DLD1 (cell line): Measurements from ENCODE around the gene SNRNP200.

Source experiments
- in situ Hi-C: cut with HindIII; loops from 2 replicates; pipeline ENCODE4 v1.10.0; 2017; ENCODE audit warnings: low sequenced_read_pairs

Gene SNRNP200

GRCh38 chr2:96305091-96305978 is at the start of gene SNRNP200:
SNRNP200 (minus strand) TSS chr2:96305546; CDS start chr2:96305437, 109 bp downstream.
- in situ Hi-C loops = no loop called here

- in situ Hi-C loops = no loop called here
These were observed 49.1 kb upstream of the SNRNP200 start for GRCh38 chr2:96354492-96354891.

DNA sequence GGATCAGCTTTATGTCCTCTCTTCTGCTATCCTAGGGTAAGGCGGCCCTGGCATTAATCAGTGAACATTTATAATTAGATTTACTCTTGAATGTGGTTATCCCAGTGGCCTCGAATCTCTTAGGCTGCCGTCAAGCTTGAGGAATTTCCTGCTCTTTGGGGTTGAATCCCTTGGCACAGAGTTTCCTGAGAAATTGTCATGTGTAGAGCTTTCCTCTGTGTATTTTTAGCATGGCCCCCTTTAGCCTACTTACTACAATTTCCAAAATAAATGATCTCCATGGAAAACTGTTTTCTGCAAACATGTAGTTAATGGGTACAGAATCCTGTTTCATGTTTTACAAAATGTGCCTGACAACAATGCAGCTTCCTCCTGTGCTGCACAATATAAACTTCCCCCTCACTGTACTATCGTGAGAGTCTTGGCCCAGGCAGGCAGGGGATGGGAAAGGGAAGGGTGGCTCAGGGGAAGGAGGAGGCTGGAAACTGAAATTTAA is 48.3 kb upstream of the SNRNP200 start:
- in situ Hi-C loops = no loop called here

GRCh38 chr2:96353032-96353561 is 47.8 kb upstream of the SNRNP200 start:
- in situ Hi-C loops = no loop called here

DNA sequence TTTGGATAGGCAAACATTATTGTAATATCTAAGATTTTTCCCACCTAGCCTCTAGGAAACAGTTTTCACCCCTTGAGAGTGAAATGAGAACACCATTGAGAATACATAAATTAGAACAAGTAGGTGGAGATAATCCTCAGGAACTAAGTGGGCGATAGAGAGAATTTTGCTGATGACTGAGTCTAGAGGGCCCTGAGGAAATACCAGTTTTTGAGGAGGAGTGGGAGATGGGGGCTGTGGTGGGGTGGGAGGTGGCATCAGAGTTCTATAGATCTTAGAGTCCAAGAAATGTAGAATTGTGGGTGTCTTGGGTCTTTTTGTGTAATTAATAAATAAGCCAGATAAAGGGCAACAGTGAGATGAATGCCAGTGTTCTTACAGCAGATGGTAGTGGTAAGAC is 42.0 kb upstream of the SNRNP200 start:
- in situ Hi-C loops = no loop called here

DNA sequence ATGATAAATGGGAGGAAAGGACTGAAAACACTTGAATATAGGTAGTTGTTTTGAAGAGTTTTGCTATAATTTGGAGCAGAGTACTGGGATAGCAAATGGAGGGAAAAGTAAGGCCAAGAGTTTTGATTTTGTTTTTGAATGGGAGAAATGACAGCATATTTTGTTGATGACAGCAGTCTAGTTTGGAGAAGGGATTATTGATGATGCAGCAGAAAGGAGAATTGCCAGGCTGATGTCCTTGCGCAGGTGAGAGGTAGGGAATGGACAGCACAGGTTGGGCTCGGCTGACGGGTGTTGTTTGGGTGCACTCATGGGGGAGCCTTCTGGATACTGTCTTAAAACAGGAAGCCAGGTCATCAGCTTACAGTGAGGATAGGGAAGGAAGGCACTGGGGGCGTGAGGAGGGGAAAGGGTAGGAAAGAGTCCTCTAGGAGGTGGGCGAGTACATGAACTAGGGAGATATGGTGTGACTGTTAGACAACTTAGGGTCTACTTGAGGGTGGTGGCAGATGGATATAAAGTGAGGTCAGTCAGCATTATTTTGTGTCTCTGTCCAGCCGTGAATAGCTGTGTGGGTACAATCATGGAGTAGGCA is 40.6 kb upstream of the SNRNP200 start:
- in situ Hi-C loops = no loop called here

GRCh38 chr2:96345438-96345837 is 40.1 kb upstream of the SNRNP200 start:
- in situ Hi-C loops = no loop called here

- in situ Hi-C loops = no loop called here
These were observed 38.7 kb upstream of the SNRNP200 start for GRCh38 chr2:96344011-96344410.

DNA sequence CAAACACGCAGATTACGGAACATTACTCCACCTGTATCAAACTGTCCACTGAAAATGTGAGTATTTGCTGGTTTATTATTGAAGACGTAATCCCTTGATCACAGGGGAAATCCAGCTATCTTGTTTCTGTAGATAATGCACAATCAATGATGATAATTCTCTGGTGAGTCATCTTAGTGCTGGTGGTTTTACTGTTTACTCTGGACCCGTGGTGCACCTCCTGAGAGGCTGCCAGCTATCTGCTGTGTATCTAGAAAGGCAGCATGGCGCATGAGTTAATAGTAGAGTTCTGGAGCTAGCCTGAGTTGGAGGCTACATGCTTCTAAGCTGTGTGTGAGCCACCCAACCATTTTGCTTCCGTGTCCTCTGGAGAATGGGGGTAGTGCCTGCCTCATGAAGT is 36.7 kb upstream of the SNRNP200 start:
- in situ Hi-C loops = no loop called here

GRCh38 chr2:96341641-96342040 is 36.3 kb upstream of the SNRNP200 start:
- in situ Hi-C loops = no loop called here

DNA sequence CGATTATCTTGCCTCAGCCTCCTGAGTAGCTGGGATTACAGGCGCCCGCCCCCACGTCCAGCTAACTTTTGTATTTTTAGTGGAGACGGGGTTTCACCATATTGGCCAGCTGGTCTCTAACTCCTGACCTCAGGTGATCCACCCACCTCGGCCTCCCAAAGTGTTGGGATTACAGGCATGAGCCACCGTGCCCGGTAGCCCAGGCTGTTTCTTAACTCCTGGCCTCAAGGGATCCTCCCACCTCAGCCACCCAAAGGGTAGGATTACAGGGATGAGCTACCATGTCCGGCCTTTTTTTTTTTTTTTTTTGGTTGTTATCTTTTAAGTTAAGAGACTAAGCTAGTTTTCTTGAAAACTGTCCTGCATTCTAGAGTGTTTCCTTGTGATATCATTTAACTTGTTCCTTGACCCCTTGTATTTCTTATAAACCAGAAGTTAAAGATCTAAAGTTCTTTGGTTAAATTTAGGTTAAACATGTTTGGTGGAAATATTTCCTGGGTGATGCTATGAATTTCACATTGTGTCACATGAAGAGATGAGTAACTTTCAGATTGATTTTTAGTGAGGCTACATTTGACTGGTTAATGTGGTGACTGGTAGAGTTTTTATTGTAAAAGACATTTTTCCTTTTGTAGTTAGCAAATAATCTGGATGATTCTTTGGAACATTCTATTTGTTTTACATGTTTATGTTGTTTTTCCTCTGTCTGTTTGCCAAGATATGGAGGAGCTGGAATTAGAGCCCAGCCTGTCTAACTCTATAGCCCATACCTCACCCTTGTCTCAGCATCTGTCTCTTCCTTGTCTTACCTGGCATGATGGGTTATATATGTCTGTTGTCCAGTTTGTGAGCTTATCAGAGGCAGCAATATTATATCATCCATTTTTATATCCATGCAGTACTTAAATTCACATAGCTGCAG is 35.4 kb upstream of the SNRNP200 start:
- in situ Hi-C loops = no loop called here

DNA sequence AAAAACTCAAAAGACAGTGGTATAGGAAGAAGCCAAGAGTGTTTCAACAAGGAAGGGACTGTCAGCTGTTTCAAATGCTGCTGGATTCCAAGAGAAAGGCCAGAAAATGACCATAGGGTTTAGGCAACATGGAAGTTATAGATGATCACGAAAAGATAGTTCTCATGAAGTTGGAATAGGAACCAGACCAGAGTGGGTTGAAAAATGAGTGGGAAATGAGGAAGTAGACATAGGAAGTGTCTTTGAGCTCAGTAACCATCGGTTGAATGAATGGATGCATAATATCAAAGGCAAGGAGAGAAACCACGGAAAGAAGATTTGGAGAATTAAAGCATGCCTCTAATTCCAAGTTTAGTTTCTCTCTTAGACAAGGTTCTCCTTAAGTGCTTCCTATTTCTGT is 31.5 kb upstream of the SNRNP200 start:
- in situ Hi-C loops = no loop called here

DNA sequence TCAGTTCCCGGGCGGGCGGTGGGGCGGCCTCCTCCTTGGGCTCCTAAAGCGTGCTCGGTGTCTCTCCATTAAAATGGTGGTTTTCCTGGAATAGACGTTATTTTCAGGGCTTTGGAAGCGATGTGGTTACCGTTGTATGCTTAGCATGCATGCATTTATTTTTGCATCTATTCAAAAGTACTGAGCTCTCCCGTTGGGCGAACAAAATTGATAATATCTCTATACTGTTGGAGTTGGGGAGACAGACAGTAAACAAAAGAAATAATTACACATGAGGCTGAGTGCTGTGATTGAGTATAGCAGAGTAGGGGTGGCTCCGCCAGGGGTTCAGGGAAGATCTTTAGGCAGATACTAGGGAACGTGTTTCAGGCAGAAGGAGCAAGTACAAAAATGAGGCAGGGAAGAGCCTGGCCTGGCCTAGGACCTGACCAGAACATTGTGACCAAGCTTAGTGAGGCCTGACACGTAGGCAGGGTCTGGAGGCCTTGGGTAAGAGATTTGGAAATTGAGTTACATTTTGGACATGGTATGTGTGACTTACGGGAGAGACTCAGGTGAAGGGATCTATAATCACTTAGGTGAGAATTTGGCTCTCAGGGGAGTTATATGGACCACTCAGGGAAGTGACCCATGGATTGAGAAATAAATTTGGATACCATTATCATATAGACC is 30.9 kb upstream of the SNRNP200 start:
- in situ Hi-C loops = no loop called here

DNA sequence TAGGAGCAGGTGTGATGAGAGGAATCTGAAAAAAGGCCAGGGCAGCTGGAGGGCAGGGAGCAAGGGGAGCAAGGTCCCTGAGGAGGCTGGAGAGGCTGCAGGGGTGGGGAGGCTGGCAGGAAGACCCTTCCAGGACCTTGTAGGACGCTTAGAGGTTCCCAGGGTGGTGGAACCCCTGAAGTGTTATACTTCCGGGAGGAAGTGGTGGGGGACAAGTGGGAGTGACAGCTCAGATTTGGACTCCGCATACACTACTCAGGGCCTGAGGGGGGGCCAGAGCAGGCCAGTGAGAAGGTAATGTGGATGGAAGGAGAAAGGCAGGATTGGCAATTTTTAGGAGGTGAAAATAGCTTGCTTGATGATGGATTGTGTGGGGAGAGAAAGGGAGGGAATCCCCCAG is 28.4 kb upstream of the SNRNP200 start:
- in situ Hi-C loops = no loop called here

DNA sequence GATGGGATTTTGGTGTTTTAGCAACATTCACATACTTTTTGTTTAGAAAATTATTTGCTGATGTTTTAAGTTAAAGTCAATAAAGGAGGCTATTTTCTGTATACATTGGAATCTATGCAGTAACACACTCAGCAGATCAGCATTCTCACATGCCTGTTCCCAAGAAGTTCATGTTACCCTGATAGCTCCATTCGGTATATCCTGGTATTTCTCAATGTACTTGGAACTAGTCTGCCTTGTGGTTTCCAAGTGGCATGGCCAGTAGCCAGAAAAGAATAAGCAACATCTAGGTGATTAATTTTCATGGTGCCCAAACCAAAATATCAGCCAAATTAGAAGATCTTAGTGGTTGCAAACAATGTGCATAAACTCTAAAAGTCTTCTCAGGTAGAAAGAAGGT is 25.1 kb upstream of the SNRNP200 start:
- in situ Hi-C loops = no loop called here

GRCh38 chr2:96329874-96330273 is 24.5 kb upstream of the SNRNP200 start:
- in situ Hi-C loops = no loop called here

GRCh38 chr2:96329456-96329855 is 24.1 kb upstream of the SNRNP200 start:
- in situ Hi-C loops = no loop called here

DNA sequence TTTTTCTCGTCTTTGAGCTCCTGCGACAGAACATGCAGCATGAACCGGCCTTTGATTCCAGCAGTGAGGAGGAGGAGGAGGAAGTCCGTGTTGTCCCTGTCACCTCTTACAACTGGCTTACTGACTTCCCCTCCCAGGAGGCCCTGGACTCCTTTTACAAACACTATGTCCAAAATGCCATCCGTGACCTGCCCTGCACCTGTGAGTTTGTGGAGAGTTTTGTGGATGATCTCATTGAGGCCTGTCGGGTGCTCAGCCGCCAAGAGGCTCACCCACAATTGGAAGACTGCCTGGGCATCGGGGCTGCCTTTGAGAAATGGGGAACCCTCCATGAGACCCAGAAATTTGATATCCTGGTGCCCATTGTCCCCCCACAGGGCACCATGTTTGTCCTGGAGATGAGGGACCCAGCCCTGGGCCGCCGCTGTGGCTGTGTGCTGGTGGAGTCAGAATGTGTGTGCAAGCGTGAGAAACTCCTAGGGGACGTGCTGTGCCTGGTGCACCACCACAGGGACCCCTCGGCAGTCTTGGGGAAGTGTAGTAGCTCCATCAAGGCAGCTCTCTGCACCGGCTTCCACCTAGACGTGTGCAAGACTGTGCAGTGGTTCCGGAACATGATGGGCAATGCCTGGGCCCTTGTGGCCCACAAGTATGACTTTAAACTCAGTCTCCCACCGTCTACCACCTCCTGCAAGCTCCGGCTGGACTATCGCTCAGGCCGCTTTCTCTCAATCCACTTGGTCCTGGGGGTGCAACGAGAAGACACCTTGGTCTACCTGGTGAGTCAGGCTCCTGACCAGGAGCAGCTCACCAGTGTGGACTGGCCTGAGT is 21.9 kb upstream of the SNRNP200 start:
- in situ Hi-C loops = no loop called here

DNA sequence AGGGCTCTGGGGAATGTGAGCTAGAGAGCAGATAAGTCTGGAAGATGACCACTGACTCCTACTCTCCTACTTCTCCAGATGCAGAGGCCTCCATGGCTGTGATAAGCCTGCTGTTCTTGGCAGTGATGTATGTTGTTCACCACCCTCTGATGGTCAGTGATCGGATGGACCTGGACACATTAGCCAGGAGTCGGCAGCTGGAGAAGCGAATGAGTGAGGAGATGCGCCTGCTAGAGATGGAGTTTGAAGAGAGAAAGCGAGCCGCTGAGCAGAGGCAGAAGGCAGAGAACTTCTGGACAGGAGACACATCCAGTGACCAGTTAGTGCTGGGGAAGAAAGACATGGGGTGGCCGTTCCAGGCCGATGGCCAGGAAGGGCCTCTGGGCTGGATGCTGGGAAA is 21.2 kb upstream of the SNRNP200 start:
- in situ Hi-C loops = no loop called here

DNA sequence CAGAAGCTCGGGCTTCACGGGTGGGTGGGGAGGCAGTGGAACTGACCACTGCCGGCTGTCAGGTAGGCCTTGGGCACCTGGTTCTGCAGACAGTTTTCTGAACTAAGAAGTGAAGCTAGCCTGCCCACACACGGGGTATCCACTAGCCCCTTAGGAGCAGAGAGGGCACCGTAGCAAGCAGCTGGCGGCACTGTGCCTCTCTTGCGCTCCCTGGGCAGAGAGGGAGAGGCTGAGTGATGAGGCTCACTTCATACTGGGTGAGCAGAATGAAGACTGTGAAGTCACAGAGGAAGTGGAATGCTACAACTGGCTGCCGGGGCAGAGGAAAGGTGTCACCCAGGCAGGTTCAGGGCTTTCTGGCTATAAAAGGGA is 20.5 kb upstream of the SNRNP200 start:
- in situ Hi-C loops = no loop called here
